Neural progenitor cell (in vitro differentiated cells): ENCODE results near the gene GINS2.

Source experiments
- EZH2 ChIP-seq: fragments of 200-600 bp; sonication (generic); IDR thresholded peaks from 2 replicates; pipeline ENCODE4 v1.6.1; 2017; ENCODE audit warnings: antibody characterized with exemption, mild to moderate bottlenecking, moderate library complexity
- EZH2phosphoT487 ChIP-seq: fragments of 200-600 bp; sonication (generic); IDR thresholded peaks from 2 replicates; pipeline ENCODE4 v1.6.1; 2017; ENCODE audit warnings: antibody characterized with exemption
- TF ChIP-seq, protein P1 (sequence below): fragments of 200-600 bp; sonication (generic); IDR thresholded peaks from 2 replicates; pipeline ENCODE4 v1.5.1; 2017; ENCODE audit warnings: antibody characterized with exemption, mild to moderate bottlenecking

DNA sequence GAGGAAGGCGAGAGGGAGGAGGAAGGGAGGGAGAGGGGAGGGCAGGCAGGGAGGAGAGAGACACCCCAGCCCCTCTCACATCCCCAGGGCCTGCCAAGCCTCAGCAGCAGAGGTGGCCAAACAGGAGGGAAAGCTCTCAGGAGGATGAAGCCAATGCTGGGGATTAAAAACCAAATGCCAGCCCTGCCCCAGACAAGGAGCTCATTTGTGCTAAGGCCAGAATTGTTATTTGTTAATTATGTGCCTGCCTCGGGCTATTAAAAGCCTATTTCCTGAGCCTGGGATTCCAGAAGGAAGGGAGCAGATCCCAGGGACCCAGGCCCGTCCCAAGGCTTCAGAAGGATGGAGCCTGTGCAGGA, 27.9 kb upstream of the GINS2 start:
- TF ChIP-seq, protein P1, sequence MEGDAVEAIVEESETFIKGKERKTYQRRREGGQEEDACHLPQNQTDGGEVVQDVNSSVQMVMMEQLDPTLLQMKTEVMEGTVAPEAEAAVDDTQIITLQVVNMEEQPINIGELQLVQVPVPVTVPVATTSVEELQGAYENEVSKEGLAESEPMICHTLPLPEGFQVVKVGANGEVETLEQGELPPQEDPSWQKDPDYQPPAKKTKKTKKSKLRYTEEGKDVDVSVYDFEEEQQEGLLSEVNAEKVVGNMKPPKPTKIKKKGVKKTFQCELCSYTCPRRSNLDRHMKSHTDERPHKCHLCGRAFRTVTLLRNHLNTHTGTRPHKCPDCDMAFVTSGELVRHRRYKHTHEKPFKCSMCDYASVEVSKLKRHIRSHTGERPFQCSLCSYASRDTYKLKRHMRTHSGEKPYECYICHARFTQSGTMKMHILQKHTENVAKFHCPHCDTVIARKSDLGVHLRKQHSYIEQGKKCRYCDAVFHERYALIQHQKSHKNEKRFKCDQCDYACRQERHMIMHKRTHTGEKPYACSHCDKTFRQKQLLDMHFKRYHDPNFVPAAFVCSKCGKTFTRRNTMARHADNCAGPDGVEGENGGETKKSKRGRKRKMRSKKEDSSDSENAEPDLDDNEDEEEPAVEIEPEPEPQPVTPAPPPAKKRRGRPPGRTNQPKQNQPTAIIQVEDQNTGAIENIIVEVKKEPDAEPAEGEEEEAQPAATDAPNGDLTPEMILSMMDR, result no peak
- TF ChIP-seq EZH2phosphoT487 (no peak), EZH2 (no peak)
